ENCODE data around the gene PTMA. TPM values are rescaled to one million over a fixed set of nuclear protein-coding genes. Genes with fewer than 3 reads are reported as not detected.

The PTMA gene
- total RNA-seq, 1 donor from 2014 or later = 745 TPM

GRCh38 chr2:231679908-231680284 is 28.4 kb upstream of the PTMA start:
- DNase-seq (ENCODE audit: low spot score in 2 of 2) = no peak
- Histone ChIP-seq H3K4me3 (no peak overlapping the region), H3K36me3 (no peaks in the 10 kb centered on the region), H3K27ac (peak overlapping the region in 1 of 2 donors; percentile 92), H3K9me3 (no peaks in the 10 kb centered on the region), H3K27me3 (no peaks in the 10 kb centered on the region), H3K4me1 (peaks cover 1 to 11% of the 10 kb centered on the region in 2 donors)
- intact Hi-C loops (cut with DNase I) = loop anchor here (2.0 to 5.0 kb wide), 2 partner anchors 165 to 872 kb away; partner anchors contain the start of genes EIF4E2 and TIGD1
- no peak for TF ChIP-seq CTCF (IDR thresholded peaks at IDR 0.05)

- Histone ChIP-seq H3K27me3 (no peaks in the 10 kb centered on the region), H3K36me3 (no peaks in the 10 kb centered on the region), H3K27ac (peak overlapping the region; percentile 73 to 92), H3K9me3 (no peaks in the 10 kb centered on the region), H3K4me3 (peak overlapping the region; percentile 54 to 64), H3K4me1 (peaks cover 0 to 7% of the 10 kb centered on the region in 2 donors)
- no peak for TF ChIP-seq CTCF (IDR thresholded peaks at IDR 0.05)
- peak in 1 of 2 donors; percentile 69 for DNase-seq (ENCODE audit: low spot score in 2 of 2)
- intact Hi-C loops (cut with DNase I) = loop anchor here (2.0 kb wide), 1 partner anchor 166 kb away; no protein-coding TSS in a partner anchor
Observed at GRCh38 chr2:231680285-231680991, 27.9 kb upstream of the PTMA start.

- TF ChIP-seq CTCF (IDR thresholded peaks at IDR 0.05) = no peak
- no peaks in the 10 kb centered on the region for H3K36me3 ChIP-seq
- intact Hi-C loops (cut with DNase I) = loop anchor here (1.0 to 2.0 kb wide), 3 partner anchors 26 to 166 kb away; partner anchors contain the start of gene PDE6D
- H3K9me3 ChIP-seq = no peaks in the 10 kb centered on the region
- DNase-seq (ENCODE audit: low spot score in 2 of 2) = peak in 1 of 2 donors; percentile 90
- no peaks in the 10 kb centered on the region for H3K27me3 ChIP-seq
- peak overlapping the region; percentile 84 to 92 for H3K27ac ChIP-seq
- peaks cover 0 to 7% of the 10 kb centered on the region in 2 donors for H3K4me1 ChIP-seq
- H3K4me3 ChIP-seq = peak overlapping the region; percentile 54 to 64
Observed at GRCh38 chr2:231680992-231681852, 27.1 kb upstream of the PTMA start.

GRCh38 chr2:231682603-231683291 is 25.6 kb upstream of the PTMA start:
- no peak overlapping the region for H3K27ac ChIP-seq

More at GRCh38 chr2:231682603-231683291, 25.6 kb upstream of the PTMA start:
- Histone ChIP-seq H3K9me3 (no peaks in the 10 kb centered on the region), H3K36me3 (no peaks in the 10 kb centered on the region), H3K27me3 (no peaks in the 10 kb centered on the region), H3K4me3 (no peak overlapping the region), H3K4me1 (peaks cover 0 to 7% of the 10 kb centered on the region in 2 donors)
- DNase-seq (ENCODE audit: low spot score in 2 of 2) = no peak
- intact Hi-C loops (cut with DNase I) = no loop called here
- no peak for TF ChIP-seq CTCF (IDR thresholded peaks at IDR 0.05)

Data from ascending aorta (tissue), 2 donors.